Measurements from ENCODE around the gene CACNA1I. TPM values are rescaled to one million over a fixed set of nuclear protein-coding genes. Genes with fewer than 3 reads are reported as not detected.

Gene CACNA1I
- total RNA-seq, 6 experiments from 2014 or later = not detected

GRCh38 chr22:39617970-39618757 lies 47.6 kb downstream of the CACNA1I start:
- H3K27ac Mint-ChIP-seq = no peak overlapping the region
- H3K4me3 Mint-ChIP-seq = no peak overlapping the region
- no peak for TF ChIP-seq CTCF (IDR thresholded peaks at IDR 0.05)
- H3K9me3 Mint-ChIP-seq = no peaks in the 10 kb centered on the region; the same call in 1 of the 2 replicates
- peaks cover 28% of the 10 kb centered on the region for H3K27me3 Mint-ChIP-seq (ENCODE audit: insufficient read depth)
- no peaks in the 10 kb centered on the region for H3K4me1 Mint-ChIP-seq (ENCODE audit: low read depth)
- H3K36me3 Mint-ChIP-seq (ENCODE audit: low read depth) = no peaks in the 10 kb centered on the region
- no peak for DNase-seq

GRCh38 chr22:39618996-39619530 lies 48.5 kb downstream of the CACNA1I start:
- Mint-ChIP-seq H3K27me3 (ENCODE audit: insufficient read depth) (peaks cover 23% of the 10 kb centered on the region), H3K36me3 (ENCODE audit: low read depth) (no peaks in the 10 kb centered on the region), H3K4me1 (ENCODE audit: low read depth) (no peaks in the 10 kb centered on the region), H3K4me3 (no peak overlapping the region), H3K9me3 (no peaks in the 10 kb centered on the region), H3K27ac (no peak overlapping the region)
- no peak for TF ChIP-seq CTCF (IDR thresholded peaks at IDR 0.05)
- DNase-seq = no peak

GRCh38 chr22:39620924-39621690 lies 50.6 kb downstream of the CACNA1I start:
- Mint-ChIP-seq H3K9me3 (no peaks in the 10 kb centered on the region), H3K4me3 (no peak overlapping the region), H3K36me3 (ENCODE audit: low read depth) (no peaks in the 10 kb centered on the region), H3K27me3 (ENCODE audit: insufficient read depth) (peaks cover 21% of the 10 kb centered on the region), H3K4me1 (ENCODE audit: low read depth) (no peaks in the 10 kb centered on the region), H3K27ac (no peak overlapping the region)
- no peak for TF ChIP-seq CTCF (IDR thresholded peaks at IDR 0.05)
- DNase-seq = no peak

- no peak for TF ChIP-seq CTCF (IDR thresholded peaks at IDR 0.05)
- Mint-ChIP-seq H3K4me1 (ENCODE audit: low read depth) (no peaks in the 10 kb centered on the region), H3K9me3 (no peaks in the 10 kb centered on the region), H3K36me3 (ENCODE audit: low read depth) (no peaks in the 10 kb centered on the region), H3K27ac (no peak overlapping the region), H3K27me3 (ENCODE audit: insufficient read depth) (peaks cover 14% of the 10 kb centered on the region), H3K4me3 (no peak overlapping the region)
- no peak for DNase-seq
Observed at GRCh38 chr22:39621826-39622225, 51.3 kb downstream of the CACNA1I start.

GRCh38 chr22:39622881-39623367 lies 52.4 kb downstream of the CACNA1I start:
- no peak for DNase-seq
- no peaks in the 10 kb centered on the region for H3K9me3 Mint-ChIP-seq
- no peaks in the 10 kb centered on the region for H3K4me1 Mint-ChIP-seq (ENCODE audit: low read depth)
- TF ChIP-seq CTCF (IDR thresholded peaks at IDR 0.05) = peak; percentile 75
- H3K27ac Mint-ChIP-seq = no peak overlapping the region
- no peaks in the 10 kb centered on the region for H3K36me3 Mint-ChIP-seq (ENCODE audit: low read depth)
- peaks cover 16% of the 10 kb centered on the region for H3K27me3 Mint-ChIP-seq (ENCODE audit: insufficient read depth)
- no peak overlapping the region for H3K4me3 Mint-ChIP-seq
